ENCODE measurements around the gene GPR63. TPM values are rescaled to one million over a fixed set of nuclear protein-coding genes. Genes with fewer than 3 reads are reported as not detected.

The GPR63 gene
- total RNA-seq, 2 donors from 2014 or later, result 0.96 to 3.4 TPM

DNA sequence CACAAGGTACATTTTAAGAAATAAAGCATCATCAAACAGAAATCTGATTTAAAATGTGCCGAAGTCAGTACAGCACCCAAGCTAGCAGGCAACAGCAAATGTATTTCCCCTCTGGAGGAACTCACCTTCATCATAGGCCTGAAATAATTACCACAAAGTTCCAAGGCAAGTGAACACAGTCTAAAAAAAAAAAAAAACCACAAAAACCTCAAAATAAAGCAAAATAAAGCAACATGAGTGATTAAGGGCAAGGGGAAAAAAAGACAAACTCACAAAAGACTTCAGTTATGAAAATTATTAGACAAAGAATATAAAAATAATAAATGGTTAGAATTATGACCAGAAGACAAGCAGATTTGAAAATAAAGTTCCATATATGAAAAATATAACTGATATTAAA lies 10.4 kb downstream of the GPR63 start:
- Histone ChIP-seq H3K4me3 (no peak overlapping the region), H3K4me1 (replicated peaks) (no peaks in the 10 kb centered on the region), H3K9me3 (no peaks in the 10 kb centered on the region), H3K27me3 (replicated peaks; ENCODE audit: insufficient read depth) (no peaks in the 10 kb centered on the region), H3K36me3 (no peaks in the 10 kb centered on the region), H3K27ac (no peak overlapping the region)
- TF ChIP-seq POLR2A (IDR thresholded peaks at IDR 0.05), result no peak
- 95% methylated on average over 1 of the region's 1 CpG for WGBS
- intact Hi-C loops (cut with DNase I), result no loop called here
- DNase-seq (ENCODE audit: low spot score), result no peak

DNA sequence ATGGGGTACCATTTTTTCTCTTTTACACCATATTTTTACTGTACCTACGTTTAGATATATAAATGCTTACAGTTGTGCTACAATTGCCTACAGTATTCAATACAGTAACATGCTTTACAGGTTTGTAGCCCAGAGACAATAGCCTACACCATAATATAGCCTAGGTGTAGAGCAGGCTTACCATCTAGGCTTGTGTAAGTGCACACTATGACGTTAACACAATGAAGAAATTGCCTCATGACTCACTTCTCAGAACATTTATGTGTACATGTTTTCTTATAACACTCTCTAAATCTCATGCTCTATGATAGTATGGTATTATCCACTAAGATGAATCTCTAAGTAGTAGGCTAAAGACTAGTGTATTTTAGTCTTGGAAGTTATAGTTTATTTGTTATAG lies 13.5 kb downstream of the GPR63 start:
- Histone ChIP-seq H3K27ac (no peak overlapping the region), H3K9me3 (no peaks in the 10 kb centered on the region), H3K36me3 (no peaks in the 10 kb centered on the region), H3K27me3 (replicated peaks; ENCODE audit: insufficient read depth) (no peaks in the 10 kb centered on the region), H3K4me3 (no peak overlapping the region), H3K4me1 (replicated peaks) (no peaks in the 10 kb centered on the region)
- intact Hi-C loops (cut with DNase I), result no loop called here
- 77% methylated on average over 2 of the region's 2 CpGs for whole genome bisulfite sequencing
- TF ChIP-seq, protein P1, sequence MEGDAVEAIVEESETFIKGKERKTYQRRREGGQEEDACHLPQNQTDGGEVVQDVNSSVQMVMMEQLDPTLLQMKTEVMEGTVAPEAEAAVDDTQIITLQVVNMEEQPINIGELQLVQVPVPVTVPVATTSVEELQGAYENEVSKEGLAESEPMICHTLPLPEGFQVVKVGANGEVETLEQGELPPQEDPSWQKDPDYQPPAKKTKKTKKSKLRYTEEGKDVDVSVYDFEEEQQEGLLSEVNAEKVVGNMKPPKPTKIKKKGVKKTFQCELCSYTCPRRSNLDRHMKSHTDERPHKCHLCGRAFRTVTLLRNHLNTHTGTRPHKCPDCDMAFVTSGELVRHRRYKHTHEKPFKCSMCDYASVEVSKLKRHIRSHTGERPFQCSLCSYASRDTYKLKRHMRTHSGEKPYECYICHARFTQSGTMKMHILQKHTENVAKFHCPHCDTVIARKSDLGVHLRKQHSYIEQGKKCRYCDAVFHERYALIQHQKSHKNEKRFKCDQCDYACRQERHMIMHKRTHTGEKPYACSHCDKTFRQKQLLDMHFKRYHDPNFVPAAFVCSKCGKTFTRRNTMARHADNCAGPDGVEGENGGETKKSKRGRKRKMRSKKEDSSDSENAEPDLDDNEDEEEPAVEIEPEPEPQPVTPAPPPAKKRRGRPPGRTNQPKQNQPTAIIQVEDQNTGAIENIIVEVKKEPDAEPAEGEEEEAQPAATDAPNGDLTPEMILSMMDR (IDR thresholded peaks at IDR 0.05), result no peak
- no peak for TF ChIP-seq POLR2AphosphoS5 (IDR thresholded peaks at IDR 0.05)
- no peak for TF ChIP-seq POLR2A (IDR thresholded peaks at IDR 0.05)
- no peak for DNase-seq (ENCODE audit: low spot score)

DNA sequence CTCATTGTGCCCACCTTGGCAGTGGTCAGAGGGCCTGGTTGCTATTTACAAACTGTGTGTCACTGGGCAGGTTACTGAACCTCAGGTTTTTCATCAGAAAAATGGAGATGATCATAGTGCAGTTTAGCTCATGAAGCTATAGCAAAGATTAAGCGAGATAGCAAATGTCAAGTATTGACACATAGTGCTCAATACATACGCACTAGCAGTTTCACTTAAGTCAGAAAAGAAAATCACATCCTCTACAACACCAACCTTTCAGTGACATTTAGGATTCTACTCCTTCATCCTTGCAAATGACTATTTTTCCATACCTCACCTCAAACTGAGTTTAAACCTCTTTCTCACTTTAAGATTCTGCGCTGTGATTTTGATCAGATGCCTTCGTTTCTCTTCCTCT lies 16.2 kb downstream of the GPR63 start:
- 94% methylated on average over 4 of the region's 4 CpGs for WGBS
- no peaks in the 10 kb centered on the region for H3K27me3 ChIP-seq (replicated peaks; ENCODE audit: insufficient read depth)
- intact Hi-C loops (cut with DNase I), result no loop called here

DNA sequence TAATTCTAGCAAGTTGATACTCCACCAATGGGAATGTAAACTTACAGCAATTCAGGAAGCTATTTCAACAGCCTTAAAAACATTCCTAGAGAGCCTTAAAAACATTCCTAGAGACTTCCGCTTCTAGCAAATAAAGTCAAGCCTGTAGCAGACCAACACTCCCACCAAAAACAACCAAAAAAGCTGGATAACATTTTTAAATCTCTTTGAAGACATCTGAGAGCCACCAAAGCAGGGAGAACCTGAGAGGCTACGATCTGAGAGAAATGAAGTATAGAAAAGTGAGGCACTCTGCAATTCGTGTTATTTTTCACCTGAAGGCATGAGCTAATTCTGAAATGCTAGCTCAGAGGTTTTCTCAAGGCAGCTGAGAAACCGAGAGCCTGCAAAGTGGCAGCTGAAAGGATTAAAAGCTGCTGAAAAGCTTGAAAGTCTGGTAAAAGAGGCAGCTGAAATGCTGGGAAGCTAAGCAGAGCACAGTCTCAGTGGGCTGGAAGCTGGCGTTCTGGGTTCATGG lies 20.9 kb downstream of the GPR63 start:
- WGBS, result 32% methylated on average over 5 of the region's 5 CpGs

More for the DNA sequence above, 16.2 kb downstream of the GPR63 start:
- DNase-seq (ENCODE audit: low spot score), result no peak
- TF ChIP-seq POLR2A (IDR thresholded peaks at IDR 0.05) (no peak), POLR2AphosphoS5 (IDR thresholded peaks at IDR 0.05) (no peak)
- TF ChIP-seq, protein P1 (IDR thresholded peaks at IDR 0.05), result no peak
- no peaks in the 10 kb centered on the region for H3K36me3 ChIP-seq
- H3K27ac ChIP-seq, result no peak overlapping the region
- no peaks in the 10 kb centered on the region for H3K4me1 ChIP-seq (replicated peaks)
- H3K9me3 ChIP-seq, result no peaks in the 10 kb centered on the region
- H3K4me3 ChIP-seq, result no peak overlapping the region

DNA sequence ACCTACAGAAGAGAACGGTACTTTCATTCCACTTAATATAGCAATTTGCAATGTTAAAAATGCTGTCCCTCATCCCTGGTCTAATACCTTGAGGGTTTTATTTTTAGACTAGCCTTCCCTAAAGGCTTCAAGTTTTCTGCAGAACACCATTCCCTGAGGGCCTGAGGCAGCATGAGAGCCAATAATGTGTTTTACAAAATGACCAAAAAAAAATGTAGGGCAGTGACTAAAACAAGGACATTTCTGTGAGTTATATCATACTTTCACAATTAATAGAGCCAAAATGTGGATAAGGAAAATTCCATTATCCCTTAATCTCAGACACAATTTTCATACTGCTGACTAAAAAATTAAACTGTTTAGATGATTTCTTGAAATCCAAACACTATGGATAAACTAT lies 22.7 kb downstream of the GPR63 start:
- Histone ChIP-seq H3K4me1 (replicated peaks) (no peaks in the 10 kb centered on the region), H3K36me3 (no peaks in the 10 kb centered on the region), H3K27ac (no peak overlapping the region), H3K4me3 (no peak overlapping the region), H3K27me3 (replicated peaks; ENCODE audit: insufficient read depth) (no peaks in the 10 kb centered on the region), H3K9me3 (no peaks in the 10 kb centered on the region)
- TF ChIP-seq POLR2A (IDR thresholded peaks at IDR 0.05) (no peak), POLR2AphosphoS5 (IDR thresholded peaks at IDR 0.05) (no peak)
- TF ChIP-seq, protein P1 (IDR thresholded peaks at IDR 0.05), result no peak
- DNase-seq (ENCODE audit: low spot score), result no peak
- intact Hi-C loops (cut with DNase I), result no loop called here
- 97% methylated on average over 1 of the region's 1 CpG for WGBS

More for the DNA sequence above, 20.9 kb downstream of the GPR63 start:
- Histone ChIP-seq H3K36me3 (no peaks in the 10 kb centered on the region), H3K4me3 (no peak overlapping the region), H3K4me1 (replicated peaks) (no peaks in the 10 kb centered on the region), H3K27me3 (replicated peaks; ENCODE audit: insufficient read depth) (no peaks in the 10 kb centered on the region), H3K9me3 (no peaks in the 10 kb centered on the region), H3K27ac (no peak overlapping the region)
- intact Hi-C loops (cut with DNase I), result no loop called here
- DNase-seq (ENCODE audit: low spot score), result no peak
- TF ChIP-seq, protein P1 (IDR thresholded peaks at IDR 0.05), result no peak
- no peak for TF ChIP-seq POLR2AphosphoS5 (IDR thresholded peaks at IDR 0.05)
- TF ChIP-seq POLR2A (IDR thresholded peaks at IDR 0.05), result no peak
